Mesothelial cell of epicardium (in vitro differentiated cells): Measurements from ENCODE around the gene ETFDH. TPM values are rescaled to one million over a fixed set of nuclear protein-coding genes. Genes with fewer than 3 reads are reported as not detected.

Experiments used
- DNase-seq, 2 experiments: peaks; one replicate each; pipeline ENCODE4 v3.0.0; 2021; ENCODE audit warnings: low spot score in 2 of 2; ENCODE audit not compliant: unreplicated experiment in 2 of 2
- H3K27ac Mint-ChIP-seq: 2 replicates; pipeline ENCODE4 v1.8.0; 2021; ENCODE audit warnings: mixed read lengths
- H3K27me3 Mint-ChIP-seq: 2 replicates; pipeline ENCODE4 v1.8.0; 2021; ENCODE audit warnings: low read depth, mixed read lengths
- H3K36me3 Mint-ChIP-seq: 2 replicates; pipeline ENCODE4 v1.8.0; 2021; ENCODE audit warnings: mixed read lengths
- H3K4me1 Mint-ChIP-seq: 2 replicates; pipeline ENCODE4 v1.8.0; 2021; ENCODE audit warnings: mixed read lengths
- H3K4me3 Mint-ChIP-seq: 2 replicates; pipeline ENCODE4 v1.8.0; 2021; ENCODE audit warnings: mild to moderate bottlenecking, moderate library complexity, mixed read lengths
- H3K9me3 Mint-ChIP-seq: 2 replicates; pipeline ENCODE4 v1.8.0; 2021; ENCODE audit warnings: mixed read lengths
- total RNA-seq: library from RNA; stranded (reverse); gene quantifications from 3 replicates; pipeline ENCODE4 v1.2.1, GENCODE V29; 2021
- TF ChIP-seq, protein P1 (sequence below): fragments of 200-600 bp; sonication (generic); IDR thresholded peaks from one replicate; pipeline ENCODE4 v1.5.0; 2021; ENCODE audit warnings: antibody characterized with exemption; ENCODE audit not compliant: unreplicated experiment

Gene ETFDH
- total RNA-seq, 1 donor from 2014 or later = 19.4 TPM

DNA sequence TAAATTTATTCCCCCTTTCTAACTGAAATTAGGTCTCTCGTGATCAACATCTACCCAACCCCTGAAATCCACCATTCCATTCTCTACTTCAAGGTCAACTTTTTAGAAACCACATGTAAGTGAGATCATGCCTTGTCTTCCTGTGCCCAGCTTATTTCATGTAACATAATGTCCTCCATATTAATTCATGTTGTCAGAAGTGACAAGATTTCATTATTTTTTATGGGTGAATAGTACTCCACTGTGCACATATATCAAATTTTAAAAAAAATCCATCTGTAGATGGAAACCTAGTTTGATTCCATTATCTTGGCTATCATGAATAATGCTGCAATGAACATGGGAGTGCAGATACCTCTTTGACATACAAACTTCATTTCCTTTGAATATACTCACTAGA lies 49.6 kb downstream of the ETFDH start:
- Mint-ChIP-seq H3K4me3 (peak overlapping the region; percentile 91), H3K27me3 (peaks cover 6% of the 10 kb centered on the region), H3K9me3 (no peaks in the 10 kb centered on the region), H3K36me3 (peaks cover 24% of the 10 kb centered on the region), H3K4me1 (peaks cover 11% of the 10 kb centered on the region), H3K27ac (no peak overlapping the region)
- TF ChIP-seq, protein P1, sequence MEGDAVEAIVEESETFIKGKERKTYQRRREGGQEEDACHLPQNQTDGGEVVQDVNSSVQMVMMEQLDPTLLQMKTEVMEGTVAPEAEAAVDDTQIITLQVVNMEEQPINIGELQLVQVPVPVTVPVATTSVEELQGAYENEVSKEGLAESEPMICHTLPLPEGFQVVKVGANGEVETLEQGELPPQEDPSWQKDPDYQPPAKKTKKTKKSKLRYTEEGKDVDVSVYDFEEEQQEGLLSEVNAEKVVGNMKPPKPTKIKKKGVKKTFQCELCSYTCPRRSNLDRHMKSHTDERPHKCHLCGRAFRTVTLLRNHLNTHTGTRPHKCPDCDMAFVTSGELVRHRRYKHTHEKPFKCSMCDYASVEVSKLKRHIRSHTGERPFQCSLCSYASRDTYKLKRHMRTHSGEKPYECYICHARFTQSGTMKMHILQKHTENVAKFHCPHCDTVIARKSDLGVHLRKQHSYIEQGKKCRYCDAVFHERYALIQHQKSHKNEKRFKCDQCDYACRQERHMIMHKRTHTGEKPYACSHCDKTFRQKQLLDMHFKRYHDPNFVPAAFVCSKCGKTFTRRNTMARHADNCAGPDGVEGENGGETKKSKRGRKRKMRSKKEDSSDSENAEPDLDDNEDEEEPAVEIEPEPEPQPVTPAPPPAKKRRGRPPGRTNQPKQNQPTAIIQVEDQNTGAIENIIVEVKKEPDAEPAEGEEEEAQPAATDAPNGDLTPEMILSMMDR = no peak
- DNase-seq = no peak

DNA sequence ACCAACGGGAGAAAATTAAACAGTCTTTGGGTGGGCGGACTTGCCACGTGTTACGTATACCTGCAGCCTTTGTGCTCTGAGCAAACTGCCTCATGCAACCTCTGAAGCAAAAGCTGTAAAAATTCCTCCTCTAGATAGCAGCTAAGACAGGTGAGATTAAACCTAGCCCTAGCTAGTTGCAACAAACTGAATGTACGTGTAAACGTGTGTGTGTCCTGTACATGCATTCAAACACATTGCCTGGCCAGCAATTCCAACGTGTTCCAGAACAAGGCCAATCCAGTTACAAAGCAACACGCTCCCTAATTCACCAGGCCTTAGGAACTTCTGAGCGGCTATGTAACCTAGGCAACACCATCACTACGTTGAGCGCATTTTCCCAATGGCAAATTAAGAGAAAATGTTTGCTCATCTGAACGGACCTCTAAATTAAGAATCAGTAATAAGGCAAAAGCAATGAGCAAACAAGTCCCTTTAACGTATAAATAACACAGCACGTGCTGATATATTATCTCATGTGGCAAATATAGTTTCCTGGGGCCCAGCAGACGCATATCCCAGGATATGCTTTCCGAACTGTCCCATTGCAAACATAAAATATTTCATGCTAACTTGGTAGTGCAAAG lies 50.3 kb downstream of the ETFDH start:
- TF ChIP-seq, protein P1 = no peak
- no peaks in the 10 kb centered on the region for H3K9me3 Mint-ChIP-seq
- peak overlapping the region; percentile 93 for H3K27ac Mint-ChIP-seq
- peaks cover 11% of the 10 kb centered on the region for H3K27me3 Mint-ChIP-seq
- DNase-seq = no peak
- peak overlapping the region; percentile 91 for H3K4me3 Mint-ChIP-seq
- H3K4me1 Mint-ChIP-seq = peaks cover 11% of the 10 kb centered on the region
- H3K36me3 Mint-ChIP-seq = peaks cover 19% of the 10 kb centered on the region

DNA sequence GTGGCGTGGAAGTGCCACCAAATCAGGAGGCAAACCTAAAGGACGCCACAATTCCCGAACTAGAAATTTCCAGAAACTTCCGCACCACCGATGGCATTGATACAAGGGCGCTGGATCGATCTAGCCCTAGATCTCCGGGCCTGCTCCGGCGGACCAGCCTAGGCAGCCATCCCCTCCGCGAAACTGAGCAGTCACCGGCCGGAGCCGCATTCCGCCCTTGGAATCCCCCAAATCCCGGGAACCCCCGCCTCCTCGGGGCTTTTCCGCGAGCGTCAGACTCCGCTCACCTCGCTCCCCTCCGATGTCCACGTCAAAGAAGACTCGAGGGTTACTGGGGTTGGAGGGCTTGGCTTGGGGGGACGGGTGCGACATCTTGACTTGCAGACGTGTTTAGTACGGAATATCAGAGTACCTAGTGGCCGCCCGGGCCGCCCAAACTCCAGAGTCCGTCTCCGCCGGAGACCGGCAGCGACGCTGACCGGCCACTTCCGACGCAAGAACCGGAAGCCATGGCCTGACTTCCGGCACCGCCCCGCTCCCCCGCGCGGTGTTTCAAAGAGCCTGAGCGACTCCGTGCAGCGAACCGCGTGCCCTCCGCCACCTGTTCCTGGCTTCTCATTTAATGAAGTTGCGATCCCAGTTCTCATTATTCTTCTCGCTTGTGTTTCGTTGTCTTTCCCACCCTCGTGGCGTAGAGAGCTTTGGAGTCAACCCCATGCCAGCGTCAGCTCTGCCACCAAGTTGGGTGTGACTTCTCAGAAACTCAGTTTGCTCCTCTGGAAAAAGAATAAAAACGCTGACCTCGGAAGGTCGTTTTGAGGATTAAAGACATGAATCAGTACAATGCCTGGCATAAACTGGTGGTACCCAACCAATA lies 51.1 kb downstream of the ETFDH start, which contains the start of gene PPID:
Gene PPID (minus strand): TSS at position 480 of the 877 bp plus-strand sequence. CDS start 108 bp downstream, at position 372.
- TF ChIP-seq, protein P1 = no peak
- peak within 1 kb of the TSS; percentile 91 for H3K4me3 Mint-ChIP-seq
- DNase-seq = peak; percentile 50 to 82

DNA sequence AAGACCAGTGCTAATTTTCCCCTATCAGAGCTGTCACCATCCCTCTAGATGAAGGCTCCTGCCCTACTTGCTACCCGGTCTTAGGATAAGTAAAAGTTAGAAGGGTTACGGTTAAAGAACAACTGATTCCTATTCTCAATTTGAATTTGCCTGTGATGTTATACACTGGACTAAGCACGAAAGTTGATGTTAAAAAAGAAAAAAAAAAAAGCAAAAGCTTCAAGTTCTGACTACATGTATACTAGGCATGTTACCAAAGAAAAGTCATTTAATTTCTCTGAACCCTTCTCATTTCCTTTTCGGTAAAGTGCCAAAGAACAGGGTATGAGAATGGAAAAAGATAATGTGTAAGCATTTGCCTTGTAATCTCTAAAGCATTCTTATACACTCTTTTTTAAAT lies 52.5 kb downstream of the ETFDH start:
- Mint-ChIP-seq H3K27ac (no peak overlapping the region), H3K27me3 (peaks cover 27% of the 10 kb centered on the region), H3K9me3 (no peaks in the 10 kb centered on the region), H3K36me3 (peaks cover 8% of the 10 kb centered on the region), H3K4me3 (peak overlapping the region; percentile 41), H3K4me1 (peaks cover 11% of the 10 kb centered on the region)
- TF ChIP-seq, protein P1 = no peak
- DNase-seq = no peak

More for the DNA sequence above, 51.1 kb downstream of the ETFDH start, which contains the start of gene PPID:
- Mint-ChIP-seq H3K27me3 (peaks cover 14% of the 10 kb centered on the region), H3K4me1 (peaks cover 11% of the 10 kb centered on the region), H3K9me3 (no peaks in the 10 kb centered on the region), H3K27ac (peak within 1 kb of the TSS; percentile 93), H3K36me3 (peaks cover 12% of the 10 kb centered on the region)

DNA sequence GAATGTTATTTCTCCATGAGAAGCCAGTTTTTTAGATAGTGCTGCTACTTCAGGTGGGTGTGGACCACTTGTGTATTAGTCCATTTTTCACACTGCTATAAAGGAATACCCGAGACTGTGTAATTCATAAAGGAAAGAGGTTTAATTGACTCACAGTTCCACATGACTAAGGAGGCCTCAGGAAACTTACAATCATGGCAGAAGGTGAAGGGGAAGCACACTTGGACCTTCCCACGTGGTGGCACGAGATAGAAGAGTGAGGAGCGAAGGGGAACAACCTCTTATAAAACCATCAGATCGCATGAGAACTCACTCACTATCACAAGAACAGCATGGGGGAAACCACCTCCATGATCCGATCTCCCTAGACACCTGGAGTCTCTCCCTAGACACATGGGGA lies 54.5 kb downstream of the ETFDH start:
- Mint-ChIP-seq H3K36me3 (peaks cover under 1% of the 10 kb centered on the region), H3K4me3 (no peak overlapping the region), H3K27me3 (peaks cover 27% of the 10 kb centered on the region), H3K9me3 (no peaks in the 10 kb centered on the region), H3K4me1 (peaks cover 7% of the 10 kb centered on the region), H3K27ac (no peak overlapping the region)
- no peak for DNase-seq
- TF ChIP-seq, protein P1 = no peak
